ENCODE data around the gene SIGLEC9. TPM values are rescaled to one million over a fixed set of nuclear protein-coding genes. Genes with fewer than 3 reads are reported as not detected.
A peak's percentile ranks its signal among the peaks of the same experiment; 100 is the strongest.

Gene SIGLEC9
- total RNA-seq, 2 donors from 2014 or later: 0.33 to 1.3 TPM

DNA sequence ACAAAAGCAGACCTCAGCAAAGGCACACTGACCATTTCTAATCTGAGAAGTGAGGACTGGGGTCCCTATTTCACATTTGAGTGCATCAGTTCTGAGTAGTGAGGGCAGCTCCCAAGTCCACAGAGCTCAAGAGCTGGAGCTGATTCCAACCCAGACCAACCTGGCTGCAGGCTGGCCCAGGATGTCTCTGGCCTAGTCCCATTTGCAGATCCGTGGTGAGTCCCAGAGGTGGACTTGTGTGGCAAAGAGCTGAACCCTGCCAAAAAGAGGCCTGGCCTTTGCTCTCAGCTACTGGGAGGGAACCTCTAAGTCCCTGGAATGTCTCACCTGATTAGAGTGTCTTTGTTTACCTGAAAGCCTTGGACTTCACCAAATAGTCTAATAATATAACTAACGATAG is 32.0 kb downstream of the SIGLEC9 start:
- intact Hi-C loops (cut with DNase I): no loop called here
- no peak overlapping the region for H3K27ac ChIP-seq
- DNase-seq: no peak
- ATAC-seq: no peak
- TF ChIP-seq, protein P1, sequence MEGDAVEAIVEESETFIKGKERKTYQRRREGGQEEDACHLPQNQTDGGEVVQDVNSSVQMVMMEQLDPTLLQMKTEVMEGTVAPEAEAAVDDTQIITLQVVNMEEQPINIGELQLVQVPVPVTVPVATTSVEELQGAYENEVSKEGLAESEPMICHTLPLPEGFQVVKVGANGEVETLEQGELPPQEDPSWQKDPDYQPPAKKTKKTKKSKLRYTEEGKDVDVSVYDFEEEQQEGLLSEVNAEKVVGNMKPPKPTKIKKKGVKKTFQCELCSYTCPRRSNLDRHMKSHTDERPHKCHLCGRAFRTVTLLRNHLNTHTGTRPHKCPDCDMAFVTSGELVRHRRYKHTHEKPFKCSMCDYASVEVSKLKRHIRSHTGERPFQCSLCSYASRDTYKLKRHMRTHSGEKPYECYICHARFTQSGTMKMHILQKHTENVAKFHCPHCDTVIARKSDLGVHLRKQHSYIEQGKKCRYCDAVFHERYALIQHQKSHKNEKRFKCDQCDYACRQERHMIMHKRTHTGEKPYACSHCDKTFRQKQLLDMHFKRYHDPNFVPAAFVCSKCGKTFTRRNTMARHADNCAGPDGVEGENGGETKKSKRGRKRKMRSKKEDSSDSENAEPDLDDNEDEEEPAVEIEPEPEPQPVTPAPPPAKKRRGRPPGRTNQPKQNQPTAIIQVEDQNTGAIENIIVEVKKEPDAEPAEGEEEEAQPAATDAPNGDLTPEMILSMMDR (IDR thresholded peaks at IDR 0.05): no peak
- TF ChIP-seq POLR2A (IDR thresholded peaks at IDR 0.05): no peak
- H3K27me3 ChIP-seq: peaks cover 0 to 6% of the 10 kb centered on the region in 2 donors
- 13 to 22% methylated on average over 1 to 2 of the region's 2 CpGs for WGBS, 2 donors
- H3K4me1 ChIP-seq: no peaks in the 10 kb centered on the region
- H3K9me3 ChIP-seq: no peaks in the 10 kb centered on the region
- no peaks in the 10 kb centered on the region for H3K36me3 ChIP-seq (replicated peaks in 1 of 2; ENCODE audit: insufficient read depth in 1 of 2, low read depth in 2 of 2)
- H3K4me3 ChIP-seq: no peak overlapping the region

DNA sequence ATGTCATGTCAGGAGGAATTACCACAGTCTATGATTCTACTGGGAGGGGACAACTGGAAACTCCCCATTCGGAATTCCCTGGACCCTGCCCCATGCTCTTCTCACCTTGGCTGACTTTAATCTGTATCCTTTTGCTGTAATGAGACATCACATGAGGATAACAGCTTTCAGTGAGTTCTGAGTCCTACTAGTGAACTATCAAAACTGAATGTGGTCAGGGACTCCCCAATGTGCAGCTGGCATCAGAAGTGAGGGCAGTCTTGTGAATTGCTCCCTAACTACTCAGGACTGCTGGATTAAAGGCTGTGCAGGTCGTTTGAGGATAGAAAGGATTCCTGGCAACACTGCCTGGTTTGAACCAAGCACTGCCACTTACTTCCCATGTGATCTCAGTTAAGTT is 32.6 kb downstream of the SIGLEC9 start:
- Histone ChIP-seq H3K36me3 (replicated peaks in 1 of 2; ENCODE audit: insufficient read depth in 1 of 2, low read depth in 2 of 2) (no peaks in the 10 kb centered on the region), H3K27me3 (peaks cover 0 to 6% of the 10 kb centered on the region in 2 donors), H3K4me1 (no peaks in the 10 kb centered on the region), H3K9me3 (no peaks in the 10 kb centered on the region), H3K27ac (no peak overlapping the region), H3K4me3 (no peak overlapping the region)
- 13 to 24% methylated on average over 2 of the region's 2 CpGs for WGBS, 2 donors
- intact Hi-C loops (cut with DNase I): no loop called here
- DNase-seq (no peak), ATAC-seq (no peak)
- TF ChIP-seq, protein P1 (IDR thresholded peaks at IDR 0.05): no peak
- TF ChIP-seq POLR2A (IDR thresholded peaks at IDR 0.05): no peak

DNA sequence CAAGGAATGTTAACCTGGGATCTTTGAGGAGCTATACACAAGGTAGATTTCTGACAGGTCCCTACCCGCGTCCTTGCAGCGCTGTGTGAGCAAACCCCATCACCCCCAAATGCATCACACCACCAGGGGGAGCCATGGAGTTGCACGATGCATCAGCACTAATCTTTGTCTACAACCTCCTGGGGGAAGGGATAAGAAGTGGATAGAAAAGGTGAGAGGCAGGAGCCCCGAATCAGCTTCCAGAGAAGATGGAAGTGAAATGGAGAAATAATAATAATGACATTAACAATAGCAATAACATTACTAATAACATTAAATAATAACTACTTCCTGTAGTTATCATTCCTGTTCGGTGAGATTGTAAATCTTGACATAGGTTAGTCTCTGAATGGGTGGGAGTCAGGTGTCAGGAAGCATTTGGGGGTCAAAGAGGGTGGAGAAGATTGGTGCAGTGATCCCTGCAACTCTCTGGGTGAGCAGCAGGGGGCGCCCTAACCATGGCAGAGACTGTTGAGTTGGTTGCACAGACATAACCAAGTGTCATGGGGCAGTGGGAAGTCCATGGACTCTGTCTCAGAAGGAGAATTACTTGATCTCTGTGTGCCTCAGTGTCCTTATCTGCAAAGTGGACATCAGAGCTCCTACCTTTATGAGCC is 33.9 kb downstream of the SIGLEC9 start:
- Histone ChIP-seq H3K4me1 (peaks cover 5% of the 10 kb centered on the region), H3K36me3 (replicated peaks in 1 of 2; ENCODE audit: insufficient read depth in 1 of 2, low read depth in 2 of 2) (no peaks in the 10 kb centered on the region), H3K9me3 (no peaks in the 10 kb centered on the region), H3K27me3 (peaks cover 0 to 6% of the 10 kb centered on the region in 2 donors), H3K27ac (no peak overlapping the region), H3K4me3 (no peak overlapping the region)
- TF ChIP-seq, protein P1 (IDR thresholded peaks at IDR 0.05): peak; percentile 24 to 61 (median 43)
- no peak for TF ChIP-seq POLR2A (IDR thresholded peaks at IDR 0.05)
- 25 to 39% methylated on average over 7 of the region's 7 CpGs for WGBS, 2 donors
- ATAC-seq (no peak), DNase-seq (peak; percentile 34 to 64 (median 54))
- intact Hi-C loops (cut with DNase I): no loop called here

DNA sequence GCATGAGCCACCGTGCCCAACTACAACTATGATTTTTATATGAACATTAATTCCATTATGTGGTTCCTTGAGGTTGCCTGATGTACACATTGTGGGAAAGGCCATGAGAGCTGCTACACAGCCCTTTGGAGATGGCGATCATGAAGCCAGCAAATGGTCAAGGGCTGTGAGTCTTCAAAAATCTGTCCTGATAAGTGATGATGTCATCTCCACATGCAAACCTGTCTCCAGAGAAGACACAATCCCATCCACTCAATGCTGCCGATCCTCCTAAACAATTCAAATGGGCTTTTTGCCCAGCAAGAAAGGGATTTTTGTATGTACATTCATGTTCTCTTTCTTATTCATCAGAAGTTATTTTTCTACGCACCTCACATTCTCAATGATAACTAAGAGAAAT is 35.0 kb downstream of the SIGLEC9 start:
- H3K36me3 ChIP-seq (replicated peaks in 1 of 2; ENCODE audit: insufficient read depth in 1 of 2, low read depth in 2 of 2): no peaks in the 10 kb centered on the region
- 69 to 80% methylated on average over 4 of the region's 4 CpGs for WGBS, 2 donors
- TF ChIP-seq POLR2A (IDR thresholded peaks at IDR 0.05): no peak
- TF ChIP-seq, protein P1 (IDR thresholded peaks at IDR 0.05): no peak
- peaks cover 0 to 6% of the 10 kb centered on the region in 2 donors for H3K27me3 ChIP-seq
- intact Hi-C loops (cut with DNase I): no loop called here
- DNase-seq (no peak), ATAC-seq (no peak)
- H3K4me1 ChIP-seq: peaks cover 5% of the 10 kb centered on the region
- H3K9me3 ChIP-seq: no peaks in the 10 kb centered on the region
- no peak overlapping the region for H3K27ac ChIP-seq
- H3K4me3 ChIP-seq: no peak overlapping the region

DNA sequence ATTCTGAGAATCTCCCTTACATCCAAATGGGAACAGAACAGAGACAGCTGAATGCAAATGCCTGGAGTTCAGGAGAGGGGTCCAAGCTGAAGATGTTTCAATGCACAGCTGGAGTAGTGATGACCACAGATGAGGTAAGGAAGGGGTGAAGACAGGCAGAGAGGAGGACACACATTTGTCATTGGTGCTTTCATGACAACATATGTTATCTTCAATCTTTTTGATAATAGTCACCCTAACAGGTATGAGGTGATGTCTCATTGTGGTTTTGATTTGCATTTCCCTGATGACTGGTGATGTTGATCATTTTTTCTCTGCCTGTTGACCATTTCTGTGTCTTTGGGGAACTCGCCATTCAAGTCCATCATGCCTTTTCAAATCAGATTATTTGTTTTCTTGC is 36.6 kb downstream of the SIGLEC9 start:
- ATAC-seq: no peak
- TF ChIP-seq, protein P1 (IDR thresholded peaks at IDR 0.05): no peak
- no peak for TF ChIP-seq POLR2A (IDR thresholded peaks at IDR 0.05)

More for the DNA sequence above, 36.6 kb downstream of the SIGLEC9 start:
- Histone ChIP-seq H3K27ac (no peak overlapping the region), H3K36me3 (replicated peaks in 1 of 2; ENCODE audit: insufficient read depth in 1 of 2, low read depth in 2 of 2) (no peaks in the 10 kb centered on the region), H3K4me3 (no peak overlapping the region), H3K27me3 (peaks cover 0 to 6% of the 10 kb centered on the region in 2 donors), H3K4me1 (peaks cover 5% of the 10 kb centered on the region), H3K9me3 (no peaks in the 10 kb centered on the region)
- intact Hi-C loops (cut with DNase I): no loop called here
- no peak for DNase-seq
- WGBS, 2 donors: 63 to 73% methylated on average over 1 of the region's 1 CpG
